Fibroblast of villous mesenchyme (primary cell): ENCODE results near the gene SSTR4. TPM values are rescaled to one million over a fixed set of nuclear protein-coding genes. Genes with fewer than 3 reads are reported as not detected.
A peak's percentile ranks its signal among the peaks of the same experiment; 100 is the strongest.

Experiments used
- DNase-seq: peaks from one replicate; pipeline ENCODE4 v3.0.0-alpha.2; 2010; ENCODE audit warnings: low read depth
- H3K4me3 ChIP-seq: 2 replicates; pipeline ENCODE4 v1.5.1; 2011; ENCODE audit warnings: low read depth, mild to moderate bottlenecking, low read length
- CTCF ChIP-seq: IDR thresholded peaks from 2 replicates; pipeline ENCODE4 v1.5.1; 2012; ENCODE audit warnings: low read depth, mild to moderate bottlenecking, low read length; ENCODE audit not compliant: insufficient read depth
- total RNA-seq: library from RNA; depleted of rRNA; stranded (reverse); fragments of >200 nt; gene quantifications from 2 replicates; pipeline ENCODE4 v1.2.3, GENCODE V29; 2012

SSTR4 gene
- total RNA-seq, 1 donor, result not detected

DNA sequence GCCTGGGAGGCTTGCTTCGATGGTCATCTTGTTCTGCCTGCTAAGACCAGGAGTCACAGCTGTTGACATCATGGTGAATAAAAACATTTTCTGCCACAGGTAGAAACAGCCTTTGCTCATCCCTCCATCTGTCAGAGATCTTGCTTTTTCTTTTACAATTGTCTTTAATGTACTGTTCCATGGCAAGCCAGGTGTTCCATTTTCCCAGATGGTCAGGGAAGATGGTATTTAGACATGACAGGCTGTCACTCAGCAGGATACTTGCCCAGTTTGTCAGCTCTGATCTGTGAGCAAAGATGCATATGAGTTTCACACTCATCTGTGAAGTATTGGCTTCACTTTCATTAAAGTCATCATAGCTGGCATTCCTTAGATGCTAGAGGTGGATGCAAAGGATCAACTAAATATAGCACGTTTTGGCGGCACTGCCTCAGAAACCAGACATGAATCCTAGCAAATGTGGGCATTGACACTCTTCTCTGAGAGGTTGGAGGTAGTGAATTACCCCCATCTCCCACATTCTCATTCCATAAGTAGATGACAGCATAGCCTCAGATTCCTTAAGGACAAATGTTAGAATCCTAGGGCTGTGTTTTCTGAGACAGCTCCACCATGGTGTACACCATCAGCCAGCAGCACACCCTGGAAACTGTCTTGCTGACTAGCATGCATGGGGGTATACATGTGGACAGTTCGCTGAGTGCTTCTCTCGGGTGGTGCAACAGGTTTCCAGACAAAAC lies 4.2 kb downstream of the SSTR4 start:
- no peak for DNase-seq
- H3K4me3 ChIP-seq, result no peak overlapping the region
- no peak for TF ChIP-seq CTCF

DNA sequence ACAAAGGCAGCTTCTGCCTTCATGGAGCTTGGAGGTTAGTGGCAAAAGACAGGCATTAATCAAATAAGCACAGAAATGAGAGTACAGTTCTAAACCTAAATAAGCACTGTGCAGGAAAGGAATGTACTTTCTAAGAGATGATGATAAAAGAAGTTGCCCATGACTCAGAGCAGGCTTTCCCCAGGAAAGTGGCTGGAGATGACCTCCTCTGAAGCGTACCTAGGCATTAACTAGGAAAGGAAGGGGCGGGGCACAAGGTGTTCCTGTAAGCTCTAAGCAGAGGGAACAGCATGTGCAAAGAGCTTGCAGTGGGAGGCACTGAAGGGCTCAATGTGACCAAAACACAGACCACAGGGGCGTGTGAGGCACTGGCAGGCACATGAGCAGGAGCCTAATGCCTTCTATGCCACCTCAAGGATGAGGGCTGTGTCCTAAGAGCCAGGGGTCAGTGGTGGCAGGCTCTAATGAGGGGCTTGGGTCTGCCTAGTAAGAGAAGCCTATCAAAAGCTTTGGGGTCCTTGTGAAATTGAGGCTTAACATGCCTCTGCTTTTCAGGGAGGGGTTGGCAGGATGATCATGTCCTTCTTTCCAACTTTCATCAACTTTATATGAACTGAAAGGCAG lies 4.9 kb downstream of the SSTR4 start:
- no peak for TF ChIP-seq CTCF
- DNase-seq, result no peak
- no peak overlapping the region for H3K4me3 ChIP-seq

GRCh38 chr20:23042270-23042669 lies 7.2 kb downstream of the SSTR4 start:
- no peak for TF ChIP-seq CTCF
- no peak for DNase-seq
- H3K4me3 ChIP-seq, result no peak overlapping the region

DNA sequence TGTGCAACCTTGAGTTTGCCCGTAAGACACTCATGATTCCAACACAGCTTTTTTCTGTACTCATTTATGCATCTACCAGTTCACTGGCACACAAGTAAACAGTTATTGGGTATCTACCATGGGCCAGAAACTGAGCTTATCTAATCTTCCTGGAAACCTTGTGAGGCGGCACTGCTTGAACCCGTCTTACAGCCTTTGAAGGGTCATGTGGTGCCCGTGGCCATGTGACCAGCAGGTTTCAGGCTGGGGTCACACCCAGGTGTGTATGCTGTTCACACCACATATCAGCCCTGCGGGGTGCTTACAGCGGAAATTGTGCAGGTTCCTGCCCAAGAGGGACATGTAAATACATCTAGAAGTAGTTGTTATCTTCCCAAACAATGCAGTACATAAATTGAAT lies 8.3 kb downstream of the SSTR4 start:
- no peak for DNase-seq
- TF ChIP-seq CTCF, result no peak
- H3K4me3 ChIP-seq, result no peak overlapping the region

- no peak for DNase-seq
- TF ChIP-seq CTCF, result no peak
- H3K4me3 ChIP-seq, result peak overlapping the region; percentile 9
Measured at GRCh38 chr20:23046431-23046830, 11.3 kb downstream of the SSTR4 start.

DNA sequence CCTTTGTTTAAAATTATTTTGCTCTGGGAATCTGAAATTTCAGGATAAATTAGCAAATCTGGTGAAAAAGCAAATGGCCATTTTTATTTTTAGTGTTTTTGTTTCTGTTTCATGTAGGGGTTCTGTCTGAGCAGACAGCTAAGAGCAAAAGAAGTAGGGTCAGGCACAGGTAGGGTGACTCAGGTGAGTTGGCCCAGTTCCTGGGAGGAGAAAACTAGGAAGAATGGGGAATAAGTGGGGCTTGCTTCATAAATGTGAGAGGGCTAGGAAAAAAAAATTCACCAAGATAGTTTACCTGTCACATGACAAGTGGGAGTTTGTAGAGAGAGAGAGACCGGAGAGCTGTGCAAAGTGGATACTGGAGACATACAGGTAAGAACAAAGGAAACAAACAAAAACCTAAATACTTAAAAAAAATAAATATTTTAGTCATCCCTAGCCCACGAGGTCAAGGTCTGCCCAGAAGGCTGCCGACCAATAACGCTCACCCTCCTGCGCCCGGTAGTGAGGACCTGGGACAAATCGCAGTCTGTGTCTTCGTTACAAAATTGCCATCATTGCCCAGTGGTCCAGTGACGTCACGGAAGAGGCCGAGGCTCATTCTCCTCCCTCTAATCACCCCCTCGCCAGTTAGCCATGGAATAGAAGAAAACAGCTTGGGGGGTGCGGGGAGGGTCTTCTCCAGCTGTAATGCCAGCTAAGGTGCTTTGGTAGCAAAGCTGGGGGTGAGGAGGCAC lies 12.1 kb downstream of the SSTR4 start:
- DNase-seq, result no peak
- peak overlapping the region; percentile 54 for H3K4me3 ChIP-seq
- TF ChIP-seq CTCF, result no peak
